ENCODE measurements around the gene TMEM131L. TPM values are rescaled to one million over a fixed set of nuclear protein-coding genes. Genes with fewer than 3 reads are reported as not detected.
"Not testable (repeated sequence)": the region's sequence is repeated elsewhere in the genome, so short reads cannot be mapped to it uniquely, and the experiment has no call there.

TMEM131L gene
- total and polyA plus RNA-seq, 4 donors, result 4.9 to 41.3 (median 12.9) TPM

DNA sequence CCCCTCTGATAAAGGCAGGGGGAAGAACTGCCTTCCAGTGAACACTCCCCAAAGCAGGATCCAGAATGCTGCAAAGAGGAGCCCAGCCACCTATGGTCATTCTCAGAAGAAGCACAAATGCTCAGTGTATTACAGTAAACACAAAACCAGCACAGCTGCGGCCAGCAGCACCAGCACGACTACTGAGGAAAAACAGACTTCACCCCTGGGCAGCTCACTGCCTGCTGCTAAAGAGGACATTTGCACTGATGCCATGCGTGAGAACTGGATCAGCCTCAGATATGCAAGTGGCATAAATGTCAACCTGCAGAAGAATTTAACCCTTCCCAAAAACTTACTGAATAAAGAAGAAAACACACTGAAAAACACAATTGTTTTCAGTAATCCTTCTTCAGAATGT is 137.7 kb downstream of the TMEM131L start:
- Histone ChIP-seq H3K36me3 (ENCODE audit: control insufficient read depth in 4 of 4, insufficient read depth in 3 of 4, low read depth in 1 of 4, low read length in 3 of 4) (peaks cover 2 to 81% (median 64%) of the 10 kb centered on the region in 4 donors), H3K4me3 (ENCODE audit: low read depth in 1 of 3, low read length in 3 of 3) (no peak overlapping the region)
- 92% methylated on average over 3 of the region's 3 CpGs for WGBS

DNA sequence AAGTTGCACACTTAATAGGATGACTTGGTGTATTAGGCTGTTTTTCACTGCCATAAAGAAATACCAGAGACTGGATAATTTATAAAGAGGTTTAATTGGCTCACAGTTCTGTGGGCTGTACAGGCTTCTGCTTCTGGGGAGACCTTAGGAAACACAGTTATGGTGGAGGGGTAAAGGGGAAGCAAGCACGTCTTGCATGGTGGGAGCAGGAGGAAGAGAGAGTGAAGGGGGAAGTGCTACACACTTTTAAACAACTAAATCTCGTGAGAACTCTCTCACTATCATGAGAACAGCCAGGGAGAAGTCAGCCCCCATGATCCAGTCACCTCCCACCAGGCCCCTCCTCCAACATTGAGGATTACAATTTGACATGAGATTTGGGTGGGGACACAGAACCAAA is 142.9 kb downstream of the TMEM131L start:
- not testable (repeated sequence) for H3K9me3 ChIP-seq (ENCODE audit: control insufficient read depth in 4 of 4, low read length in 3 of 4)

More for the DNA sequence above, 137.7 kb downstream of the TMEM131L start:
- DNase-seq (ENCODE audit: low spot score), result no peak
- no peaks in the 10 kb centered on the region for H3K9me3 ChIP-seq (ENCODE audit: control insufficient read depth in 4 of 4, low read length in 3 of 4)
- no peak for TF ChIP-seq TAF1 (conservative IDR thresholded peaks at IDR 0.05)
- no peak for TF ChIP-seq HNF4G (IDR thresholded peaks at IDR 0.05)
- H3K9ac ChIP-seq (ENCODE audit: low read depth in 1 of 2, low read length in 2 of 2), result no peak overlapping the region
- no peaks in the 10 kb centered on the region for H3K4me1 ChIP-seq (ENCODE audit: control insufficient read depth in 4 of 4, insufficient read depth in 4 of 4, low read length in 3 of 4)
- no peak overlapping the region for H3K27ac ChIP-seq (ENCODE audit: low read depth in 1 of 2, low read length in 2 of 2)
- H3K27me3 ChIP-seq (ENCODE audit: control insufficient read depth in 4 of 4, insufficient read depth in 4 of 4, low read length in 3 of 4), result no peaks in the 10 kb centered on the region

DNA sequence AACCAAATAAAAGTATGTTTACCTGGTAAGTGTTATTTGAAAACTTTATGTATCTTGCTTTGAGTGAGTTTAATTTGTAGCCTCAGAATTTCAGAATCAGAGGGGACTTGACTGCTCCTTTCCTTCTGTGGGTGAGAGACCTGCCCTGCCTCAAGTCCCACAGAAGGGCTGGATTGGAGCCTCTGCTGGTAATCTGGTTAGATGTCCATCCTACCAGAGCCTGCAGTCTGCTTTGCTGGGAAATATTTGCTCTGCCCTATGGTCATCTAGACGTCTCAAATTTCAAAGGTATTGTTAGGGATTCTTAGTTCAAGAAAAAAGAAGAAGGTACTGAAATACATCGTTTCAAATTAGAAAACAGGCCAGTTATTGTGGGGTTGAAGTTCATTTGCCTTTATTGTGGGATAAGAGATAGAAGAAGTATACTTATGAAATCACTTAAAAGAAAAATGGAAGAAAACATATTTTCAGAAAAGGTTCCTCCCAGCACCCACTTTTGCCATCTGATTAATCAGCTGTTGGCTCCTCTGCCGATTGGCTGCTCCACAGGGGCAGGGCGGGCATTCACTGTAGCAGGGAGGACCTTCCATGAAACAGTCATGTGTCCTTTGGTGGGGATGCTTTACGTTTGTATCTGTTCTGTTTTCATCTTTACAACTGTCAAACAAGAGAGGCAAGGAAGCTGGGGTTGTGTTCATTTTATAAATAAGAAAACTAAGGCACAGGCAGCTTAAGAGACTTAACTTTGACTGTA is 144.6 kb downstream of the TMEM131L start:
- DNase-seq (ENCODE audit: low spot score), result no peak
- no peaks in the 10 kb centered on the region for H3K27me3 ChIP-seq (ENCODE audit: control insufficient read depth in 4 of 4, insufficient read depth in 4 of 4, low read length in 3 of 4)
- TF ChIP-seq YY1 (IDR thresholded peaks at IDR 0.05) (no peak), GABPA (IDR thresholded peaks at IDR 0.05 in 1 of 2, conservative IDR thresholded peaks at IDR 0.05 in 1 of 2) (no peak), FOXA1 (IDR thresholded peaks at IDR 0.05) (no peak), RXRA (IDR thresholded peaks at IDR 0.05) (no peak), EGR1 (IDR thresholded peaks at IDR 0.05; ENCODE audit: low read depth in 2 of 2) (no peak)
- TF ChIP-seq, protein P1, sequence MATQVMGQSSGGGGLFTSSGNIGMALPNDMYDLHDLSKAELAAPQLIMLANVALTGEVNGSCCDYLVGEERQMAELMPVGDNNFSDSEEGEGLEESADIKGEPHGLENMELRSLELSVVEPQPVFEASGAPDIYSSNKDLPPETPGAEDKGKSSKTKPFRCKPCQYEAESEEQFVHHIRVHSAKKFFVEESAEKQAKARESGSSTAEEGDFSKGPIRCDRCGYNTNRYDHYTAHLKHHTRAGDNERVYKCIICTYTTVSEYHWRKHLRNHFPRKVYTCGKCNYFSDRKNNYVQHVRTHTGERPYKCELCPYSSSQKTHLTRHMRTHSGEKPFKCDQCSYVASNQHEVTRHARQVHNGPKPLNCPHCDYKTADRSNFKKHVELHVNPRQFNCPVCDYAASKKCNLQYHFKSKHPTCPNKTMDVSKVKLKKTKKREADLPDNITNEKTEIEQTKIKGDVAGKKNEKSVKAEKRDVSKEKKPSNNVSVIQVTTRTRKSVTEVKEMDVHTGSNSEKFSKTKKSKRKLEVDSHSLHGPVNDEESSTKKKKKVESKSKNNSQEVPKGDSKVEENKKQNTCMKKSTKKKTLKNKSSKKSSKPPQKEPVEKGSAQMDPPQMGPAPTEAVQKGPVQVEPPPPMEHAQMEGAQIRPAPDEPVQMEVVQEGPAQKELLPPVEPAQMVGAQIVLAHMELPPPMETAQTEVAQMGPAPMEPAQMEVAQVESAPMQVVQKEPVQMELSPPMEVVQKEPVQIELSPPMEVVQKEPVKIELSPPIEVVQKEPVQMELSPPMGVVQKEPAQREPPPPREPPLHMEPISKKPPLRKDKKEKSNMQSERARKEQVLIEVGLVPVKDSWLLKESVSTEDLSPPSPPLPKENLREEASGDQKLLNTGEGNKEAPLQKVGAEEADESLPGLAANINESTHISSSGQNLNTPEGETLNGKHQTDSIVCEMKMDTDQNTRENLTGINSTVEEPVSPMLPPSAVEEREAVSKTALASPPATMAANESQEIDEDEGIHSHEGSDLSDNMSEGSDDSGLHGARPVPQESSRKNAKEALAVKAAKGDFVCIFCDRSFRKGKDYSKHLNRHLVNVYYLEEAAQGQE (IDR thresholded peaks at IDR 0.05), result no peak
- no peaks in the 10 kb centered on the region for H3K4me1 ChIP-seq (ENCODE audit: control insufficient read depth in 4 of 4, insufficient read depth in 4 of 4, low read length in 3 of 4)
- H3K9ac ChIP-seq (ENCODE audit: low read depth in 1 of 2, low read length in 2 of 2), result no peak overlapping the region
- 91% methylated on average over 5 of the region's 5 CpGs for WGBS
- H3K4me3 ChIP-seq (ENCODE audit: low read depth in 1 of 3, low read length in 3 of 3), result no peak overlapping the region
- H3K9me3 ChIP-seq (ENCODE audit: control insufficient read depth in 4 of 4, low read length in 3 of 4), result no peaks in the 10 kb centered on the region
- H3K36me3 ChIP-seq (ENCODE audit: control insufficient read depth in 4 of 4, insufficient read depth in 3 of 4, low read depth in 1 of 4, low read length in 3 of 4), result peaks cover 0 to 55% (median 41%) of the 10 kb centered on the region in 4 donors
- H3K27ac ChIP-seq (ENCODE audit: low read depth in 1 of 2, low read length in 2 of 2), result no peak overlapping the region

More for the DNA sequence above, 142.9 kb downstream of the TMEM131L start:
- 84% methylated on average over 2 of the region's 2 CpGs for WGBS
- H3K27ac ChIP-seq (ENCODE audit: low read depth in 1 of 2, low read length in 2 of 2); H3K4me3 ChIP-seq (ENCODE audit: low read depth in 1 of 3, low read length in 3 of 3); H3K4me1 ChIP-seq (ENCODE audit: control insufficient read depth in 4 of 4, insufficient read depth in 4 of 4, low read length in 3 of 4); DNase-seq (ENCODE audit: low spot score); H3K27me3 ChIP-seq (ENCODE audit: control insufficient read depth in 4 of 4, insufficient read depth in 4 of 4, low read length in 3 of 4); H3K9ac ChIP-seq (ENCODE audit: low read depth in 1 of 2, low read length in 2 of 2): not testable (repeated sequence)
- H3K36me3 ChIP-seq (ENCODE audit: control insufficient read depth in 4 of 4, insufficient read depth in 3 of 4, low read depth in 1 of 4, low read length in 3 of 4), result peaks cover 0 to 57% (median 43%) of the 10 kb centered on the region in 4 donors

DNA sequence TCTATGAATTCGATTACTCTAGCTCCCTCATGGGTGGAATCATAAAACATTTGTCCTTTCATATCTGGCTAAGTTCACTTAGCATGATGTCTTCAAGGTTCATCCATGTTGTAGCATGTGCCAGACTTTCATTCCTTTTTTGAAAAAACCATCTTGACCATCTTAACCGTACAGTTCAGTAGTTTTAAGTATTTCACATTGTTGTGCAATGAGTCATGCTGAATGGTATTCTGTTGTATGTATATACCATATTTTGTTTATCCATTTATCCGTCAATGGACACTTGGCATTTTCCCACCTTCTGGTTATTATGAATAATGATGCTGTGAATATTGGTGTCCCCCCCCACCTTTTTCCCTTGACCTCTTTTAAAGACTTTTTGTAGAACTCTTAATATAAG is 145.5 kb downstream of the TMEM131L start:
- no peak overlapping the region for H3K27ac ChIP-seq (ENCODE audit: low read depth in 1 of 2, low read length in 2 of 2)
- H3K9me3 ChIP-seq (ENCODE audit: control insufficient read depth in 4 of 4, low read length in 3 of 4), result no peaks in the 10 kb centered on the region
- H3K36me3 ChIP-seq (ENCODE audit: control insufficient read depth in 4 of 4, insufficient read depth in 3 of 4, low read depth in 1 of 4, low read length in 3 of 4), result peaks cover 0 to 54% (median 36%) of the 10 kb centered on the region in 4 donors
- no peak overlapping the region for H3K4me3 ChIP-seq (ENCODE audit: low read depth in 1 of 3, low read length in 3 of 3)
- TF ChIP-seq, protein P2, sequence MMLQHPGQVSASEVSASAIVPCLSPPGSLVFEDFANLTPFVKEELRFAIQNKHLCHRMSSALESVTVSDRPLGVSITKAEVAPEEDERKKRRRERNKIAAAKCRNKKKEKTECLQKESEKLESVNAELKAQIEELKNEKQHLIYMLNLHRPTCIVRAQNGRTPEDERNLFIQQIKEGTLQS (IDR thresholded peaks at IDR 0.05), result no peak
- TF ChIP-seq FOXA1 (IDR thresholded peaks at IDR 0.05) (no peak), HNF4A (conservative IDR thresholded peaks at IDR 0.05) (no peak), EGR1 (IDR thresholded peaks at IDR 0.05; ENCODE audit: low read depth in 2 of 2) (no peak), NR2F2 (IDR thresholded peaks at IDR 0.05) (no peak), JUND (IDR thresholded peaks at IDR 0.05) (no peak), RAD21 (IDR thresholded peaks at IDR 0.05) (no peak)
- TF ChIP-seq, protein P3, sequence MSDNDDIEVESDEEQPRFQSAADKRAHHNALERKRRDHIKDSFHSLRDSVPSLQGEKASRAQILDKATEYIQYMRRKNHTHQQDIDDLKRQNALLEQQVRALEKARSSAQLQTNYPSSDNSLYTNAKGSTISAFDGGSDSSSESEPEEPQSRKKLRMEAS (IDR thresholded peaks at IDR 0.05), result no peak
- no peaks in the 10 kb centered on the region for H3K4me1 ChIP-seq (ENCODE audit: control insufficient read depth in 4 of 4, insufficient read depth in 4 of 4, low read length in 3 of 4)
- 94% methylated on average over 3 of the region's 3 CpGs for WGBS
- no peak overlapping the region for H3K9ac ChIP-seq (ENCODE audit: low read depth in 1 of 2, low read length in 2 of 2)
- no peaks in the 10 kb centered on the region for H3K27me3 ChIP-seq (ENCODE audit: control insufficient read depth in 4 of 4, insufficient read depth in 4 of 4, low read length in 3 of 4)
- DNase-seq (ENCODE audit: low spot score), result no peak
